ENCODE measurements around the gene BUB1B. TPM values are rescaled to one million over a fixed set of nuclear protein-coding genes. Genes with fewer than 3 reads are reported as not detected.

BUB1B gene
- total and polyA plus RNA-seq, 7 donors: 0.33 to 9.6 (median 1.8) TPM

- Histone ChIP-seq H3K4me1 (no peaks in the 10 kb centered on the region), H3K4me3 (no peak overlapping the region), H3K36me3 (no peaks in the 10 kb centered on the region), H3K27ac (no peak overlapping the region), H3K27me3 (no peaks in the 10 kb centered on the region), H3K9me3 (no peaks in the 10 kb centered on the region)
- no peak for DNase-seq
- intact Hi-C loops (cut with DNase I): no loop called here
- TF ChIP-seq POLR2A (IDR thresholded peaks at IDR 0.05) (no peak), CTCF (IDR thresholded peaks at IDR 0.05) (no peak), POLR2AphosphoS5 (IDR thresholded peaks at IDR 0.05) (no peak), EP300 (IDR thresholded peaks at IDR 0.05) (no peak)
- WGBS, 2 donors: 45 to 81% methylated on average over 5 of the region's 5 CpGs
Observed at GRCh38 chr15:40142428-40142827, 18.4 kb upstream of the BUB1B start.

GRCh38 chr15:40146037-40146436, 14.8 kb upstream of the BUB1B start:
- Histone ChIP-seq H3K27me3 (no peaks in the 10 kb centered on the region), H3K27ac (no peak overlapping the region), H3K4me3 (no peak overlapping the region), H3K36me3 (no peaks in the 10 kb centered on the region), H3K9me3 (no peaks in the 10 kb centered on the region), H3K4me1 (no peaks in the 10 kb centered on the region)
- DNase-seq: no peak
- intact Hi-C loops (cut with DNase I): no loop called here
- TF ChIP-seq CTCF (IDR thresholded peaks at IDR 0.05) (no peak), POLR2AphosphoS5 (IDR thresholded peaks at IDR 0.05) (no peak), EP300 (IDR thresholded peaks at IDR 0.05) (no peak), POLR2A (IDR thresholded peaks at IDR 0.05) (no peak)
- 91 to 92% methylated on average over 4 of the region's 4 CpGs for WGBS, 2 donors

GRCh38 chr15:40149339-40149738, 11.5 kb upstream of the BUB1B start:
- no peak for TF ChIP-seq POLR2AphosphoS5 (IDR thresholded peaks at IDR 0.05)
- TF ChIP-seq CTCF (IDR thresholded peaks at IDR 0.05): no peak
- TF ChIP-seq POLR2A (IDR thresholded peaks at IDR 0.05): no peak
- TF ChIP-seq EP300 (IDR thresholded peaks at IDR 0.05): no peak
- WGBS, 2 donors: 92 to 95% methylated on average over 4 of the region's 4 CpGs

GRCh38 chr15:40150163-40150925, 10.5 kb upstream of the BUB1B start:
- no peak for TF ChIP-seq POLR2A (IDR thresholded peaks at IDR 0.05)
- TF ChIP-seq EP300 (IDR thresholded peaks at IDR 0.05): no peak
- TF ChIP-seq CTCF (IDR thresholded peaks at IDR 0.05): no peak
- 68 to 77% methylated on average over 9 of the region's 9 CpGs for WGBS, 2 donors
- H3K4me3 ChIP-seq: no peak overlapping the region
- H3K27me3 ChIP-seq: no peaks in the 10 kb centered on the region
- H3K27ac ChIP-seq: no peak overlapping the region
- H3K9me3 ChIP-seq: no peaks in the 10 kb centered on the region
- intact Hi-C loops (cut with DNase I): no loop called here
- H3K36me3 ChIP-seq: no peaks in the 10 kb centered on the region
- no peak for DNase-seq
- no peaks in the 10 kb centered on the region for H3K4me1 ChIP-seq

More at GRCh38 chr15:40149339-40149738, 11.5 kb upstream of the BUB1B start:
- DNase-seq: no peak
- H3K4me1 ChIP-seq: no peaks in the 10 kb centered on the region
- no peak overlapping the region for H3K4me3 ChIP-seq
- no peaks in the 10 kb centered on the region for H3K27me3 ChIP-seq
- H3K36me3 ChIP-seq: no peaks in the 10 kb centered on the region
- intact Hi-C loops (cut with DNase I): no loop called here
- no peaks in the 10 kb centered on the region for H3K9me3 ChIP-seq
- H3K27ac ChIP-seq: no peak overlapping the region

GRCh38 chr15:40151499-40151898, 9.4 kb upstream of the BUB1B start:
- TF ChIP-seq EP300 (IDR thresholded peaks at IDR 0.05): no peak
- H3K27ac ChIP-seq: no peak overlapping the region
- no peaks in the 10 kb centered on the region for H3K36me3 ChIP-seq
- H3K4me3 ChIP-seq: no peak overlapping the region
- no peak for DNase-seq
- no peaks in the 10 kb centered on the region for H3K9me3 ChIP-seq
- intact Hi-C loops (cut with DNase I): no loop called here
- no peaks in the 10 kb centered on the region for H3K4me1 ChIP-seq
- no peaks in the 10 kb centered on the region for H3K27me3 ChIP-seq
- 81 to 82% methylated on average over 6 of the region's 6 CpGs for WGBS, 2 donors

Data from sigmoid colon (tissue), 7 donors.